T-helper 22 cell (primary cell): Measurements from ENCODE around the gene MAML2.
A peak's percentile ranks its signal among the peaks of the same experiment; 100 is the strongest.

Source experiments
- DNase-seq: peaks from one replicate; pipeline ENCODE4 v3.0.0-alpha.2; 2020; ENCODE audit warnings: low read depth

Gene MAML2

DNA sequence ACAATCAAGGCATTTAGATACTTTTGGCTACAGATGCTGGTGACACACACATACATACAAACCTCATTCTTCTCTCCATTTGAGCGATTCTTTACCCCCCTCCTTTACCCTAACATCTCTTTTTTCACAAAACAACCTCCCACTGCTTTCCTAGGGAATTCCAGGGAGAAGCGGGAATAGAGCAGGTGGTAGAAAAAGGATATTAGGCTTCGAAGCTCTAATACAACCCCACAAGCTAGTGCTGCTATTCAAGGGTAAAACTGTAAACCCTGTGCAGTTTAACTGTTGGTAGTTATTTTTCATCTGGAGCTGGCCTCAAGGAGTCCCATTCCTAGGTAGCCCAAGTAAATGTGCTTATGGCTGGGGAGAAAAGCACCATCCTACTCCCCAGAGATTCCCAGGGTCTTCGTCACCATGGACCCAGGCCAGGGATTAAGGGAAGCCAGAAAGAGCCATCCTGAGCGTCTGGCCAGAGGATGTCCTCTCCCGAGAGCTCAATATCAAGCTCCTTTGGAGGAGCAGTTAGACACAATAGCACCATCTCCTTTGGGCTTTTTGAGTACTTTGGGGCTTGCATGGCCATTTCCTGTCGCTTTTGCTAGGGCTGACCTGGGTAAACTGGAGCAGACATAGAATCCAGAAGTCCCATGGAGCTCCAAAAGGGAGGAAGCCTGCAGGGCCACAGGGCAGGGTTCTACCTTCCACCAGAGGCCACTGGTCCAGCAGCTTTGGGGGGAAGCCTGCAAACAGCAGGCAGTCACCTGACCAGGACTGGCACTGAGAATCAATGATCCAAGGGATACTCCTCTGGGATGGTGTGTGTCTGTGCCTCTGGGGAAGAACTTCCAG is 3.1 kb downstream of the MAML2 start:
- no peak for DNase-seq

DNA sequence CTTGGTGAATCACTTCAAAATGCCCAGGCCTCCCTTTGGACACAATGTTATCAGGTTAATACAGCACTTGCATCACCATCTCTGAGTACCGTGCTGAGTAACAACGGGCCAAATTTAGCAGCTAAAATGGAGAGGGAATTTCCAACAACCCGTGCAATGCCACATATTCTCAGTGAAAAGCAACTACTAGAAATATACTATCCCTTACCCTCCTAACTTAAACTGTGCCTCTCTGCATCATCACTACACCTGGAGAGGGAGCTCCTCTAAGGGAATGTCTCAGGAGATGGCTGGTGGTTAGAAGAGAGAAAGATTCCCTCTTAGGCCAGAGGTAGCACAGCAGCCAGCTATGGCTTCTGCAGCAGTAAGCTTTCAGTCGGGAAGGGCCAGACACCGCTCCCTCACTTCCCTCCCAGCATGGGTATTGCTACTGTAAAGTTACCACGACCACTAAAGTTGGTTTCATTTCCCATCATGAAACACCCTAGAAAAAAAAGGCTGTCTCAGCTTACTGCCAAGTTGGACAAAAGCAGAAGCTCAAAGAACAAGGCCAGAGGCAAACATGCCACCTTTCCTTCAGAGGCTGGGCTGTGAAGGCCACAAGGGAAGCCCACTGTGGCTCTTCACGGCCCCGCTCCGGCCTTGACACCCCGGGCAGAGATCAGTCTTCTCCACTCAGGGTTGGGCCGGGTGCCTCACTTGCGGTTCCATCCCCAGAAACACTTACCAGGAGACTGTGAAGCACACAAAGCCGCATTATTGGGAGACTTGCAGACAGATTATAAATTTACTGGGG is 3.9 kb downstream of the MAML2 start:
- no peak for DNase-seq

DNA sequence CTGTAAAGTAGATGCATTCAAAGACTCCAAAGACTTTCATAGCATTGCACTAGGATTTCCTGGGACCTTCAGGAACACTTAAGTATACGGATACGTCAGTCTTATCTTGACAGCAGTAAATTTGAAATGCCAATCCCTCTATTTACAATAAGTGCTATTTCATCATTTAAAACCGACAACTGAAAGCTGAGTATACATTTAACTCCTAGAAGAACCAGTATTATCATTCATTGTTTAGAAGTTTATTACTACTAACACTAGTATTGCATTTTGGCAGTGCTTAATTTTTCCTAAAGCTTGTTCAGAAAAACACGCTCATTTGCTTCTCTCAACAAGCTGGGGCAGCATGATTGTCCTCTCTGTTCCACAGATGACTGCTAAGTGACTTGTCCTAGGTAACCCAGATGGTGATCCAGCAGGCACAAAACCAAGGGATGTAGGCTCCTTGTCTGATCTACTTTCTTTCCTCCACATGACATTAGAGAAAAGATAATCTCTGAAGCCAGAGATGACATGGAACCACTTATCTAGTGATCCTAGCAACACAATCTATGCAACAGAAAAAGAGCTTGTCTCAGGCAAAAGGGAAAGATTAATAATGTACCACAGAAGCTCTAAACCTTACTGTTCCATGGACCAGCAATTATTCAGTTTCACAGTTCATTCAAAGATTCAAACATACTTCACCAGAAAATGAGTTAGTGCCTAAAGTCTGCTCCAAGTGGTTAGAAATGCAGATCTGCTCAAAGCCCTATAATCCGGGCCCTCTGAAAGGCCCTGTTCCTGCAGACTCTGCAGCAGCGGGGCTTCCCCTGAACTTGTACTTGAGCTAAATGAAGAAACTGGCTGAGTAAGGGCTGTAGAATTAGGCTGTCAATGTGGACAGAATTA is 5.2 kb downstream of the MAML2 start:
- peak; percentile 11 for DNase-seq

DNA sequence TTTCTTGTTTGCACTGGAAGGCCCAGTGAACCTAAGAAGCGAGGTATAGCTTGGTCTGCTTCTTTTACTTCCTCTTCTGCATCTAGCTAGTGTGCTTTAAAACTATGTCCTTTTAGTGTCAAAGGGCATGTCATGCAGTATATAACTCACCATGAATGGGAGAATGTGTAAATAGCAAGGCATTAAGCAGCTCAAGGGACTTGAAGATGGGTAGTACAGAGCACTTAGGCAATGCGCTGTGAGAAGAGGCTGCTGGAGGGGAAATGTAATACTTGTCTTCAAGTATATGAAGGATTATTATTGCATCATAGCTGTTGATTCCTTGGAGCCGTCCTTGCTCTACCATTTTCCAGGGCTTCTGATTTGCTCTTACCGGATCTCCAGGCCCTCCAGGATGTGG is 7.6 kb downstream of the MAML2 start:
- no peak for DNase-seq

DNA sequence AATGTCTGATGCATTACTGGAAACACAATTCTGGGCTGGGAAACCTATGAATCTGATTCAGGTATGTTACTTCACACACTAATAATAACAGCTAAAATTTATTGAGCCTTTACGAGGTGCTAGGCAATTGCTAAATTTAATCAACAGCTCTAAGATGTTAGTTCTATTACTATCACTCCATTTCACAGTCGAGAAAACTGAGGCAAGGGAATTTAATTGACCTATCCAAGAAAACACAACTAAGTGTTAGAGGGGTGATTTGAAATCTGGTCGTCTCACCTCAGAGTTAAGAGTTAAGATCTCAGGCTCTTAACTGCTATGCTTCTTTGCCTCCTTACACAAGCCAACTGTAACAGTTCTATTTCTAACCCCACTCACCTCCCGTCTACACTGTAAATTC is 8.8 kb downstream of the MAML2 start:
- DNase-seq: no peak

DNA sequence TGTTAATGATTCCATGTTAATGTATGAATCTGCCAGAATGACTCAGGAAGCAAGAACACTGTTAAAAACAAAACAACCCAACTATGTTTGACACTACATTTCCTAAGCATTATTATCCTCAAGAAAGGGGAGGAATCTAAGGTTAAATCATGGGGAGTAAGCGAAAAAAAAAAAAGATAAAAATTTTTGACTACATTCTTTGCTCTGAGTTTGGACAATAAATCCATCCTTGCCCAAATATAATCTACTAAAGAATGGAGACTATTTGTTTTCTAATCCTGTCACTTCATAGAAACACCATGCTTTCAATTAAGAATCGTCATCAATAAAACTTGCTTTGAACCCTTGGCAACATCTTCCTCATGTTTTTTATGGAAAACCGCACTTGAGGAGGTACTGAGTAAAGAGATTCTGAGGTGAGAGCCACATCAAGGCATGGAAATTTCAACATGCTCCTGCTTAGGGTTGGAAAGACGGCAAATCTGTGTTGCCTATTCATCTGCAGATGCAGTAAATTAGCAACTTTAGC is 9.7 kb downstream of the MAML2 start:
- DNase-seq: no peak

DNA sequence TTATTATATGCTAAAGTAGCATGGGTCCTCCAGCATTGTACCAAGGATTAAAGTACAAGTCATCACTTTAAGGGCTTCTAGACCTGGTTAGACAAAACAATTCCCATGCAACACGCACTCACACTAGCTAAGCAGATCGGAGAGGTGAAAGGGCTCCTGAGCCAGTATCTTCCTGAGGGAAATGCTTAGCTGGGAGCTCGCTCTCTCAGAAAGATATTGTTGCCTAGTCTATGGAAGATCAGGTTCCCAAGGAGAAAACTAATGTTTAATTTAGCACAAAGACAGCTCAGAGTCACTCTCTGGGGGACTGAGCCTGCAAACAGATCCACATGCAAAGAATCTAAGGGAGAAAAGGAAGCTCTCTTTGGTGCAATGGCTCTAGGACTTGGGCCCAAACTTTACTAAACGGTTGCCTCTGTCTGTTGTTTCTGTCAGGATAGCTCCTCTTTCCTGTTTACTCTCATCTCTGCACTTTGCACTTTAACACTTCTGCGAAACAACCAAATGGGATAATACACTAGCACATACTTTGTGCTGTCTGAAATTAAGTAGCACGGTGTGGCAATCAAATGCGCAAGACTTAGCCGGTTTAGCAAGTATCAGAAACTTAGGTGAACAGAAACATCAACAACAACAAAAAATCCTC is 10.7 kb downstream of the MAML2 start:
- no peak for DNase-seq

DNA sequence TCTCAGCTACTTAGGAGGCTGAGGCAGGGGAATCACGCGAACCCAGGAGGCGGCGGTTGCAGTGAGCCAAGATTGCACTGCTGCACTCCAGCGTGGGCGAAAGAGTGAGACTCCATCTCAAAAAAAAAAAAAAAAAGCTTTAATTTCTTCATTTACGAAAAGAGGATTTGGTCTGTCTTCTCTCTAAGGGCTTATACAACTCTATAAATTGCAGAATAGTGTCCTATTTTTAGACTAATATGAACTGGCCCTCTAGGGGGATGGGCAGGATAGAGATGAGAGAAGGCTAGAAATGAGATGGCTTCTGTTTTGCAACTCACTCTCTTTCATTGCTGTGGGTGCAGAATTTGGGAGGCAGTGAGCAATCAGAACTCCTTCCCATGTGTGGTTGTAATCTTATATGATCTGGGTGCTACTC is 11.3 kb downstream of the MAML2 start:
- no peak for DNase-seq

DNA sequence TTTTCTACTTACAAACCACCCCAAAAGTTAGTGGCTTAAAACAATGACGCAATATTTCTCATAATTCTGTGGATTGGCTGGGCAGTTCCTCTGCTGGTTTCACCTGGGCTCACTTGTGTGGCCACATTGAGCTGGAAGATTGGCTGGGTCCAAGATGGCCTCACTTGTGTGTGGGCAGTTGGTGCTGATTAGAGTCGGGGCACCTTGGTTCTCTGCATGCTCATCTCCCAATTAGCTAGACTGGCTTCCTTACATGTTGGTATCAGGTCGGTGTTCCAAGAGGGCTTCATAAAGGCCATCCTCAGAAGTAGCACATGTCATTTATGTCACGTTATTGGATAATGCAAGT is 12.5 kb downstream of the MAML2 start:
- no peak for DNase-seq

DNA sequence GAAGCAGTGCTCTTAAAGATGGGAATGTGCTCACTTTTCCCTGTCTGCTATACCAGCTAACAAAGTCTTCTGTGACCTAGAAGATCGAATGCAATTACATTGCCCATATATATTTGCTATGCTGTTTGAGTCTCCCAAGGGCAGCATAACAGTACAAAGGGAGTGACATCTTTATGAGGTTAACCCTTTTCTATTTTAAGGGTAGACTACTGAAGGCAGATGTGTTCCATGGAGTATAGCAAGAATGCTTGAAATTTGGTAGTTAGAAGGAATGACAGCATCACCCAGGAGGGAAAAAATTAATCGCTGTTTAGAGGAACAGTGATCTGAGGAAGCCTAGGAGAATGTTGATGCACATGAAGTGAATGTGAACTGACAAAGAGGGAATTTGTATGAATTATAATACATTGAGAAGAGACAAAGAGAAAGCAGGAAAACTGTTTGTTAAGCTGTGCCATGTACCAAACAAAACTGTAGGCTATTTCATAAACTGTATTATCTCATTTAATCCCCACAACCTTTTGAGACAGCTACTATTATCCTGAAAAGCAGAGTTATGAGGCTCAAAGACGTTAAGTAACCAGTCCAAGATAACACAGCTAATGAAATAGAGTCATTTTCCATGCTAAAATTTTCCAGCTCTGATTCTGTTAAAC is 13.0 kb downstream of the MAML2 start:
- no peak for DNase-seq

DNA sequence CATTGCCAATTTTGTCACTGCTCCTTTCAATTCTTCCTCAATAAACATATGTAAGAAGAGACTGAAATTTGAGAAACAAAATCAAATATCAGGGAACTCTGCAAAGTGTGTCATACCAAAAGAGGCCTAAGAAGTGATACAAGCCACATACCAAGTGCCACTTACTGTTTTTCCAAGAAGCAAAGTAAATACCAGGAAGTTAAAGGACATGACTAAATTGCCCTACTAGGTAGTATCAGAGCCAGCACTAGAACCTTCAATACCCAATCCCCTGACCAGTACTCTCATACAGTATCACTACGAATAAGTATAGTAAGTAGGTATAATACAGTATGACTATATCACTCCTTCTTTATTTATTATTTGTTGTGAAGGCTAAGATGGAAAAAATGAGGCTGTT is 13.6 kb downstream of the MAML2 start:
- DNase-seq: no peak

DNA sequence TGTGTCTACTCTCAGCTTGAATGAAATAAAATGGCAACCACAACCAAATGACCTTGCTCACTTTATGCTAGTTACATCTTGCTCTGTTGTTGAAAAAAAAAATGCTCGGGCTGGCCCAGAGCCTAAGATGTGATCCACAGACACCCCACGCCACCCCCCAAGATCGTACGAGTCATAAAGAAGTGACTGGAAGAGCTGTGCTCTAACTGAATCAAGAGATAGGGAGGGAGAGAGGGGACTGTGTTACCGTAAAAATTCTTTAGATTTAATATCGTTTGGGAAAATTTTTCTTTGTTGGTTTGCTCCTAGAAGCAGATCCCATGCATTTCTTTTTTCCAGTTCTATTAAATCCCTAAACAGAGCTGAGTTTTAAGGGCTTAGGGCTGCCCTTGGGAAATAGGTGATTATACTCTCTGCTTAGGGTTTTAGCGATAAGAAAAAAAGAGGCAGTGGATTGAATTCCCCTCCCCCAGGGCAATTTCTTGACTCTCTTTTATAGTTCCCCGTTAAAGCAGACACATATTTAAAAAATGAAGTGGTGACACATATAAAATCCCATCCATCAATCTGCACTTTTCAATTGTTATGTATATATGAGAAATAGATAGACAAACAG is 14.5 kb downstream of the MAML2 start:
- no peak for DNase-seq

DNA sequence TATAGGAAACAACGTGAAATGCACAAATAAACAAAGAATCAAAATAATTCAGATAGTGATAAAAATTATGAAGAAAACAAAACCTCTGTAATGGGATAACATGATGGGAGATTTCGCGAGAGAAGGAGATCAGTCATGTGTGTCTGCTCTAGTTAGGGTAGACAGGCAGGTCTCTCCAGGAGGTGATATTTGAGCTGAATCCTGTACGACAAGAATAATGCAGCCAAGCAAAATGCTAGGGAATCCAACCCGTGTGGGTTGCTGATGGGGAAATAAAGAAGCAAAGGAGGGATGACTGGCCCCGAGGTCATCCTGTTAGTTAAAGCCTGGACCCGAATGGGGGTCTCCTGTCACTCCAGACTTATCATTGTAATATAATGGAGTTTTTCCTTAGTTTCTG is 16.0 kb downstream of the MAML2 start:
- no peak for DNase-seq

DNA sequence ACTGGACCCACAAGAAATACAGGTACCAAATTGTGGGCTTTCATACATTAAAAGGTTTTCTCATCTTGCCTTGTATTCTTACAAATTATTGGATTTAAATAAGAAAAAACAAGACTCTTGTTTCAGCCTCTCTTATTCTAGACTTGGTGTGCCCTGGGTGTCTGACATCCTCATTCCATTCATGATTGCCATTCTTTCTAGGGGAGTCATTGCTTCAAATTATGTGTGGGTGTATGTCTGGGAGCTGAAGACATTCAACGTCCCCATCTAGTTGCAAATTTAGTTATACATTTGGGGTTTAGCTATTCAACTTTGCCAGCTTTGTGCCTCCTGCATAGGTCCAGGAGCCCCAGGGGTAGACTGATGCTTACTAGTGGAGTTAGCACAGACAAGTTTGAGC is 18.1 kb downstream of the MAML2 start:
- no peak for DNase-seq

DNA sequence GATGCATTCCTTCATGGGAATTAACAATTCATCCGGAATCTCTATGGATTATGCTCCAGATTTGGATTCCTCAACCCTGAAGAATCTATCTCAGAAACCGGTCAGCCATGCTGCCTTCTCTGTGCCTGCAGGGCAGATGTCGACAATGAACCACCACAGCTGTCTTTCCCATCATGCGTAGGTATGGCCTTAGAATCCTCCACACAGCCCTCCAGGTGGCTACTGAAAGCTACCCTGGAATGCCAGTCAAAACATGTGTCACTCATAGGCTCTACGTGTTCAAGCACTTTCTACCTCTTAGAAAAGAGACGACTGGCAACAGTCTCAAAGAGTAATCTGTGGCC is 19.4 kb downstream of the MAML2 start:
- DNase-seq: no peak

DNA sequence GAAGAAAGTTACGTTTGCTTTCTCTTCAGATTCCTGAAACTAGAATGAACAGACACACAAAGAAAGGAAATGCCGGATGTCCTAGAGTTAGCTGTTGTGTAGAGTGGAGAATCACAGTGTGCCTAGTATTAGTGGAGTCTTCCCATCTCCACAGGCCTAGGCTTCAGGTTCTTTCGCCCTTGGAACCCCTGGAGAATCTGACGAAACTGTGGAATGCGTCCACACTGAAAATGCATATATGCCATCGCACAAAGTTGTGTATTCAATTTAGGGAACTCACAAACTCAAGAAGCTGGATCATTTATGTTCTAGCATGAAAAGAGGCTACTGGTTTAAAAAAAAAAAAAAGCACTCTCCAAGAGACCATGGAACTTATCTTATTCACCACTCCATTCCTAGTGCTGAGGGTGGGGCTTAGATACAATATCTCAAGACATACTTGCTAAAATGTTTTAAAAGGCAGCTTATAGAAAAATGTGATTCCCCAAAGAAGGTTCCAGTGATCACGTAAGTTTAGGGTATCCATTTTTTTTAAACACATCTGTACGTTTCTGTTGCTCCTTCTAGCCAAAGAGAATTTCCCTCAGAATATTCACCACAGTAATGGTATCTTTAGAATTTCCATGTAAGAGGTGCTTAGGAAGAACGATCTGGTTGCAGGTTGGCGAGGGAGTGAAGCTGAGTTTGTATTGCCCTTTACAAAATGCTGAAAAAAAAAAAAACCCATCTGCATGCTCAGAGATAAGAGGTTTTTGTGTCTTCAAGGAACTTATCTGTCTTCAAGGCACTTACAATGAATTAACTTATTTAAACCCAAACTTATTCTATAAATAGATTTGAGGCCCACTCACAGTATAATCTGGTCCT is 20.0 kb downstream of the MAML2 start:
- DNase-seq: no peak

DNA sequence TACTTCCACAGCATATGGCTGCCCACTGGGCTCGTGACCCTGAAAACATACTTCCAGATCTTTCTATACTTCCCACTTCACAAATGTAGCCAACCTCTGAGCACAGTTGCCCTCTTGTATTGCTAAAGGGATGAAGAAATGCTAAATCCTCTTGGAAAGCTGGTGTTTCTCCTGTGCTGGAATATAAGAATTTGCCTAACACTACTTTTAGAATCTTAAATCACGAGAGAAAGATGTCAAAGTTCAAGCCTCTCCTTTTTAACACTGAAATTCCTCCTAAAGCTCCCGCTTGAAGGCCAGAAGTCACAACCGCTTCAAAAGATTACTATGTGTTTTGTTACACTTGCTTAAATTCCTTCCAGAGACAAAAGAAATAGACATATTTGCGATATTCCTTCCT is 21.9 kb downstream of the MAML2 start:
- DNase-seq: no peak

DNA sequence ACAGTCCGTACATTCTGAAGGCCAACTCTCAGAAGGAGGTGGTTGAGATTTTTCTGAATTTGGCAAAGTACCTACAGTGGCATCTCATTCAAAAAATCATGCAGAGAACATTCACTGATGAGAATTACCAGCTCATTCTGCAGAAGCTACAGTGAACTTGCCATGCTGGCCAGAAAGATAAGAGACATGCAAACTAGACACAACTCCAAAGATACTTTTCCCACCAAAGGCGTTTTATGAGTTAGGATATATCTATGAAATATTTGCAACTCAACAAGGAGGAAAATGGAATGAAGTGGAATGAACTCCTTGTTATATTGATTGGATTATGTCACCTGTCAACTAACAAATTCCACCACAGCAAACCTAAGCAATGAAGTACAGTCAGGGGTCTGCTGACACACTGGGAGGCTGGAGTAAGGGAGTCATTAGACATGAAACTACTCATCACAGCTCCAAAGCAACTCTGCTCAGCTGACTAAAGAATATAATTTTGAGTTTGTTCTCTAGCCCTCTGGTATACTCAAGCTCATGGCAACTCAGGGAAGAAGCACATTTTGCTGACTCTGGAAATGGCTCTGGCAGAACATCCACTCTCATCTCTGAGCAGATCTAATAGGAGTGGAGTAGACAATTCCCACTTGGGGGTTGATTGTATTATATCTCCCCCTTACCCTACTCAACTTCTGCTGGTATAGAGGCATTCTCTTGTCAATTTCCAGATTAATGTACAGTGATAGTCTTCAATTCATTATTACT is 22.9 kb downstream of the MAML2 start:
- no peak for DNase-seq

DNA sequence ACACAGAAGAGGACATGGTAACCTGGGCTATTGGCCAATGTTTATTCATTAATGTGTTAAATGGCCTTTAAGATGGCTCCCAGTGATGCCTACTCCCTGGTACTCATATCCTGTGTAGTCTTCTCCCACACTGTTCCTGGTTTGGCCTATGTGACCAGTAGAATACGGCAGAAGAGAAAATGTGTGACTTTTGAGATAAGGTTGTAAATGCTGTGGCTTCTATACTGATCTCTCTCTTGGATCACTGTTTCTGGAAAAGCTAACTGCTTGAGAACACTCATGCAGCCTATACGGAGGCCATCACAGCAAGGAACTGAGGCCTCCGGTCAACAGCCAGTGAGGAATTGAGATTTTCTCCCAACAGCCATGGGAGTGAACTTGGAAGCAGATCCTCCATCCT is 24.1 kb downstream of the MAML2 start:
- DNase-seq: no peak
